Peyer's patch (tissue), 4 donors: Measurements from ENCODE around the gene FUT1.

Source experiments
- CTCF ChIP-seq, 6 experiments: fragments of 450-650 bp in 4 of 6; fragments of 200-600 bp in 2 of 6; sonication (generic) in 1 of 6; IDR thresholded peaks; one replicate each; pipeline ENCODE4 v1.5.1; 2017 to 2019; ENCODE audit warnings: antibody characterized with exemption in 6 of 6, mild to moderate bottlenecking in 3 of 6, moderate library complexity in 1 of 6
- POLR2A ChIP-seq, 2 donors: fragments of 450-650 bp; IDR thresholded peaks; one replicate each; pipeline ENCODE4 v1.5.1; 2017; ENCODE audit warnings: antibody characterized with exemption in 2 of 2, mild to moderate bottlenecking in 2 of 2, moderate library complexity in 2 of 2

- TF ChIP-seq POLR2A (IDR thresholded peaks at IDR 0.05) = no peak
- no peak for TF ChIP-seq CTCF (IDR thresholded peaks at IDR 0.05)
Measured at GRCh38 chr19:48735031-48735615, 17.3 kb downstream of the FUT1 start.
